WTC11 (cell line): ENCODE results near the gene MX2. TPM values are rescaled to one million over a fixed set of nuclear protein-coding genes. Genes with fewer than 3 reads are reported as not detected.

Experiments
- ATAC-seq: fragments of 200-7000 bp; cut with Tn5 transposase; 2 replicates; pipeline ENCODE4 v1.10.0; 2021; ENCODE audit warnings: mild to moderate bottlenecking, moderate library complexity
- CTCF ChIA-PET: fragments of 300-600 bp; sonication (Branson Sonifier 250); formaldehyde crosslinking; loops from one replicate; lab custom pipeline; 2021; ENCODE audit warnings: antibody characterized with exemption; lab: Charles Lee
- POLR2A ChIA-PET: fragments of 350-600 bp; sonication (Branson Sonifier 250); formaldehyde crosslinking; loops from one replicate; lab custom pipeline; 2021; ENCODE audit warnings: antibody characterized with exemption; lab: Charles Lee
- DNase-seq: peaks from one replicate; pipeline ENCODE4 v3.0.0; 2021; ENCODE audit warnings: low spot score
- H3K27ac Mint-ChIP-seq: 2 replicates; pipeline ENCODE4 v1.8.0; 2021; ENCODE audit warnings: mixed read lengths
- H3K27me3 Mint-ChIP-seq: 2 replicates; pipeline ENCODE4 v1.8.0; 2021; ENCODE audit warnings: low read depth, mild to moderate bottlenecking, moderate library complexity, mixed read lengths
- H3K36me3 Mint-ChIP-seq: 2 replicates; pipeline ENCODE4 v1.8.0; 2021; ENCODE audit warnings: mixed read lengths
- H3K4me1 Mint-ChIP-seq: 2 replicates; pipeline ENCODE4 v1.8.0; 2022; ENCODE audit warnings: mixed read lengths
- H3K4me3 Mint-ChIP-seq: 2 replicates; pipeline ENCODE4 v1.8.0; 2021; ENCODE audit warnings: mild to moderate bottlenecking, moderate library complexity, mixed read lengths
- H3K9me3 Mint-ChIP-seq: 2 replicates; pipeline ENCODE4 v1.8.0; 2021; ENCODE audit warnings: mixed read lengths
- NR2C2 ChIP-seq: sonication (generic); formaldehyde crosslinking; IDR thresholded peaks from 2 replicates; pipeline ENCODE4 v1.8.0; 2022; ENCODE audit warnings: mild to moderate bottlenecking, missing genetic modification reagents
- PRRX2 ChIP-seq: fragments of 250-450 bp; sonication (Bioruptor Pico); IDR thresholded peaks from 2 replicates; pipeline ENCODE4 v1.8.0; 2021; ENCODE audit warnings: mild to moderate bottlenecking
- SMAD4 ChIP-seq: sonication (generic); formaldehyde crosslinking; IDR thresholded peaks from 2 replicates; pipeline ENCODE4 v1.8.0; 2022; ENCODE audit warnings: mild to moderate bottlenecking, missing genetic modification reagents
- ZNF138 ChIP-seq: sonication (generic); formaldehyde crosslinking; conservative IDR thresholded peaks from 2 replicates; pipeline ENCODE4 v1.8.1; 2022; ENCODE audit warnings: mild to moderate bottlenecking, moderate library complexity, missing genetic modification reagents
- ZNF423 ChIP-seq: fragments of 250-450 bp; sonication (Bioruptor Pico); IDR thresholded peaks from 2 replicates; pipeline ENCODE4 v2.1.2; 2022; ENCODE audit warnings: mild to moderate bottlenecking, moderate library complexity
- total RNA-seq: library from RNA; stranded (reverse); gene quantifications from 3 replicates; pipeline ENCODE4 v1.2.3, GENCODE V29; 2021
- TF ChIP-seq, protein P1 (sequence below): fragments of 250-450 bp; sonication (Bioruptor Pico); IDR thresholded peaks from 2 replicates; pipeline ENCODE4 v1.9.0; 2021; ENCODE audit warnings: mild to moderate bottlenecking, borderline replicate concordance
- TF ChIP-seq, protein P2 (sequence below): sonication (generic); formaldehyde crosslinking; IDR thresholded peaks from 2 replicates; pipeline ENCODE4 v1.8.0; 2022; ENCODE audit warnings: mild to moderate bottlenecking, missing genetic modification reagents
- TF ChIP-seq, protein P3 (sequence below): sonication (generic); formaldehyde crosslinking; IDR thresholded peaks from 2 replicates; pipeline ENCODE4 v1.8.1; 2023; ENCODE audit warnings: mild to moderate bottlenecking, moderate library complexity, missing genetic modification reagents
- TF ChIP-seq, protein P4 (sequence below): fragments of 200-600 bp; IDR thresholded peaks from 2 replicates; pipeline ENCODE4 v1.8.0; 2022; ENCODE audit warnings: antibody characterized with exemption
- TF ChIP-seq, protein P5 (sequence below): sonication (generic); formaldehyde crosslinking; IDR thresholded peaks from 2 replicates; pipeline ENCODE4 v1.8.0; 2023; ENCODE audit warnings: mild to moderate bottlenecking, missing genetic modification reagents

Gene MX2
- total RNA-seq, 1 experiment from 2014 or later, result 2.6 TPM

DNA sequence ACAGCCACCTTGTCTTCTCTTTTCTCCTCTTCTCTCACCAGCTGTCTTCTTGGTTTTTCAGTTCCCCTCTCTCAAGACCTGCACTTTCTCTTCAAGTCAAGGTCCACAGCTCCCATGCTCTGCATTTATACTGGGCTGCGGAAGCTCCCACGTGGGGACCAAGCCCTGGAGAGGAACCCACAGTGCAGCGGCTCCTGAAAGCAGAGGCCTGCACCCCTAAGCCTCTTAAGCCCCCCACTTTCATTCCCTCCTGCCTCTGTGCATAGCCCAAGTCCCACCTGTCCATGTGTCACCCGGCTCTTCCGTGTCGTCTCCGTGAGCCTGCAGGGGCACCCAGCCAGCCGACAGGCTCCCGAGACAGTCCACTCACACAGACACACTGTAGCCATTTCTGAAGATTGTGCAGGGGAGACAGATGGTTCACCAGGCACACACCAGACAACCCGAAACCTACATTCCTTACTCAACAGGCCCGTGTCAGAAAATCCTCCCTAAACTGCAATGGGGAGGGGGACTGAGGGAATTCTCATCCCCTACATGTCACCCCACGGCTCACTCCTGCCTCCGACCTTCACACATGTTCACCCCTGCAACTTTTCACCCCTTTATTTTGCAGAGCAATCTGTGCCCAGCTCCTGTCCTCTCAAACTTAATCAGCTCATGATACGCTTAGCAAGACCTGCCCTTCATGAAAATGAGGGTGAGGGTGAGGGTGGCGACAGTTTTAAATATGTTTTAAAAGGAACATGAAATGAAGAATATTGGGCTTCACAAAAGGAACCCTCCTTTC is 6.3 kb downstream of the MX2 start (continued):
- TF ChIP-seq, protein P1, sequence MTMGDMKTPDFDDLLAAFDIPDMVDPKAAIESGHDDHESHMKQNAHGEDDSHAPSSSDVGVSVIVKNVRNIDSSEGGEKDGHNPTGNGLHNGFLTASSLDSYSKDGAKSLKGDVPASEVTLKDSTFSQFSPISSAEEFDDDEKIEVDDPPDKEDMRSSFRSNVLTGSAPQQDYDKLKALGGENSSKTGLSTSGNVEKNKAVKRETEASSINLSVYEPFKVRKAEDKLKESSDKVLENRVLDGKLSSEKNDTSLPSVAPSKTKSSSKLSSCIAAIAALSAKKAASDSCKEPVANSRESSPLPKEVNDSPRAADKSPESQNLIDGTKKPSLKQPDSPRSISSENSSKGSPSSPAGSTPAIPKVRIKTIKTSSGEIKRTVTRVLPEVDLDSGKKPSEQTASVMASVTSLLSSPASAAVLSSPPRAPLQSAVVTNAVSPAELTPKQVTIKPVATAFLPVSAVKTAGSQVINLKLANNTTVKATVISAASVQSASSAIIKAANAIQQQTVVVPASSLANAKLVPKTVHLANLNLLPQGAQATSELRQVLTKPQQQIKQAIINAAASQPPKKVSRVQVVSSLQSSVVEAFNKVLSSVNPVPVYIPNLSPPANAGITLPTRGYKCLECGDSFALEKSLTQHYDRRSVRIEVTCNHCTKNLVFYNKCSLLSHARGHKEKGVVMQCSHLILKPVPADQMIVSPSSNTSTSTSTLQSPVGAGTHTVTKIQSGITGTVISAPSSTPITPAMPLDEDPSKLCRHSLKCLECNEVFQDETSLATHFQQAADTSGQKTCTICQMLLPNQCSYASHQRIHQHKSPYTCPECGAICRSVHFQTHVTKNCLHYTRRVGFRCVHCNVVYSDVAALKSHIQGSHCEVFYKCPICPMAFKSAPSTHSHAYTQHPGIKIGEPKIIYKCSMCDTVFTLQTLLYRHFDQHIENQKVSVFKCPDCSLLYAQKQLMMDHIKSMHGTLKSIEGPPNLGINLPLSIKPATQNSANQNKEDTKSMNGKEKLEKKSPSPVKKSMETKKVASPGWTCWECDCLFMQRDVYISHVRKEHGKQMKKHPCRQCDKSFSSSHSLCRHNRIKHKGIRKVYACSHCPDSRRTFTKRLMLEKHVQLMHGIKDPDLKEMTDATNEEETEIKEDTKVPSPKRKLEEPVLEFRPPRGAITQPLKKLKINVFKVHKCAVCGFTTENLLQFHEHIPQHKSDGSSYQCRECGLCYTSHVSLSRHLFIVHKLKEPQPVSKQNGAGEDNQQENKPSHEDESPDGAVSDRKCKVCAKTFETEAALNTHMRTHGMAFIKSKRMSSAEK (CRISPR knock-in tag), result no peak
- no peak for TF ChIP-seq NR2C2 (CRISPR knock-in tag)
- TF ChIP-seq SMAD4 (CRISPR knock-in tag), result no peak
- TF ChIP-seq, all 79 proteins: peak for 0

DNA sequence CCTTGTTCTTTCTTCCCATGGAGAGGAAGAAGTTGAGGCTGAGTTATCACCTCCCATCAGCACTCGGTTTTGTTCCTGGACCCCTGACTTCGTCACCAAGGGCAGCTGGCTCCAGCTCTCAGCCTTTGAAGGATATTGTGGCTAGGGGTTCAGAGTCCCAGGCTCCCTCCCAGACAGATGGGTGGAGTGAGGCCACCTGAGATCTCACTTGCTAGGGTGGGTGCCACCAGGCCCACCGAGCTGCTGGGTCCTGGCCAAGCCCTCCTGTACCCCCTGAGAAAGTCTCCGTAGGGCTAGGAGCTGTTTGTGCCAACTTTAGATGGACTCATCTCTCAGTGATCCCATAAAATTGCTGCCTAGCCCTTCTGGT is 6.9 kb downstream of the MX2 start:
- POLR2A ChIA-PET, result interaction anchor here (0.9 kb wide), 1 partner anchor 84 kb away, joined by 3 read pairs; no protein-coding TSS in a partner anchor
- no peaks in the 10 kb centered on the region; the same call in 1 of the 2 replicates for H3K27me3 Mint-ChIP-seq

DNA sequence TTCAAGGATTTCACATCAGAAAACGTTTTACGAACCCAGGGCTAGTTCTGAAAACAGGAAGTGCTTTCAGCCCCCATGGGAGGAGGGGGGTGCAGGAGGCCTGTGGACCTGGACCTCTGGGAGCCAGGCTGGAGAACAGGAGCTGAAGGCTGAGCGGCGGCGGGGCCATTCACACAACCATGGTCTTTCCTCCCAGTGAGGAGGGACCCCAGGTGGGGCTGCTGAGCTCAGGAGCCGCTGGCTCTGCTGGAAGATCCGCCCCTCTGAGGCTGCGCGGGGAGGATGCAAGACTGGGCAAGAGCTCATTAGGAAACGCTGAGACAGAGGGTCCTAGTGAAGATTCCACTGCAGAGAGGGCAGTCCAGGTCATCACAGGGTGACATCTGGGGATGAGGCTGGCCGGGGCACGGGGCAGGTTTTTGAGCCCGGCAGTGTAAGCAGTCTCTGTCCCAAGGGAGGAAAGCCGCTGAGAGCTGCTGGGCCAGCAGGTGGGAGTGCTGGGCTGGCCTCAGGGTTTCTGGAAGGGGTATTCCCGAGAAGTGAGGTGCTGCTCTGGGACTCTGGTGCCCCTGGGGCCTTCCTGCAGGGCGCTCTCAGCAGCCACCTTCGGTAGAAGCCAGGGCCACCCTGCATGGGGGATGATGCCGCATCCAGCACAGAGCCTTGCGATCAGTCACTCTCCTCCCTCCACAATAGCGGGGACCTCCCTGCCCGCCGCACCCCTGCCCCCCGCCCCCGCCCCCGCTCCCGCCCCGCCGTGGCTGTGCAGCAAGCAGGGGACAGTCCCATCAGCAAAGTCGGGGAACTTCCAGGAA is 7.5 kb downstream of the MX2 start:
- H3K27ac Mint-ChIP-seq, result no peak overlapping the region
- H3K27me3 Mint-ChIP-seq, result no peaks in the 10 kb centered on the region; the same call in 1 of the 2 replicates
- H3K4me1 Mint-ChIP-seq, result peaks cover 12% of the 10 kb centered on the region
- H3K36me3 Mint-ChIP-seq, result no peaks in the 10 kb centered on the region
- peak; percentile 64 for DNase-seq
- TF ChIP-seq, protein P2, sequence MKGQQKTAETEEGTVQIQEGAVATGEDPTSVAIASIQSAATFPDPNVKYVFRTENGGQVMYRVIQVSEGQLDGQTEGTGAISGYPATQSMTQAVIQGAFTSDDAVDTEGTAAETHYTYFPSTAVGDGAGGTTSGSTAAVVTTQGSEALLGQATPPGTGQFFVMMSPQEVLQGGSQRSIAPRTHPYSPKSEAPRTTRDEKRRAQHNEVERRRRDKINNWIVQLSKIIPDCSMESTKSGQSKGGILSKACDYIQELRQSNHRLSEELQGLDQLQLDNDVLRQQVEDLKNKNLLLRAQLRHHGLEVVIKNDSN (CRISPR knock-in tag), result 0 out of 2 replicates have a peak, but pooled peaks have one; percentile 3
- TF ChIP-seq, protein P3, sequence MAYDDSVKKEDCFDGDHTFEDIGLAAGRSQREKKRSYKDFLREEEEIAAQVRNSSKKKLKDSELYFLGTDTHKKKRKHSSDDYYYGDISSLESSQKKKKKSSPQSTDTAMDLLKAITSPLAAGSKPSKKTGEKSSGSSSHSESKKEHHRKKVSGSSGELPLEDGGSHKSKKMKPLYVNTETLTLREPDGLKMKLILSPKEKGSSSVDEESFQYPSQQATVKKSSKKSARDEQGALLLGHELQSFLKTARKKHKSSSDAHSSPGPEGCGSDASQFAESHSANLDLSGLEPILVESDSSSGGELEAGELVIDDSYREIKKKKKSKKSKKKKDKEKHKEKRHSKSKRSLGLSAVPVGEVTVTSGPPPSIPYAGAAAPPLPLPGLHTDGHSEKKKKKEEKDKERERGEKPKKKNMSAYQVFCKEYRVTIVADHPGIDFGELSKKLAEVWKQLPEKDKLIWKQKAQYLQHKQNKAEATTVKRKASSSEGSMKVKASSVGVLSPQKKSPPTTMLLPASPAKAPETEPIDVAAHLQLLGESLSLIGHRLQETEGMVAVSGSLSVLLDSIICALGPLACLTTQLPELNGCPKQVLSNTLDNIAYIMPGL (CRISPR knock-in tag), result 0 out of 2 replicates have a peak, but pooled peaks have one; percentile 19
- TF ChIP-seq ZNF138 (CRISPR knock-in tag), result no peak
- TF ChIP-seq, protein P4, sequence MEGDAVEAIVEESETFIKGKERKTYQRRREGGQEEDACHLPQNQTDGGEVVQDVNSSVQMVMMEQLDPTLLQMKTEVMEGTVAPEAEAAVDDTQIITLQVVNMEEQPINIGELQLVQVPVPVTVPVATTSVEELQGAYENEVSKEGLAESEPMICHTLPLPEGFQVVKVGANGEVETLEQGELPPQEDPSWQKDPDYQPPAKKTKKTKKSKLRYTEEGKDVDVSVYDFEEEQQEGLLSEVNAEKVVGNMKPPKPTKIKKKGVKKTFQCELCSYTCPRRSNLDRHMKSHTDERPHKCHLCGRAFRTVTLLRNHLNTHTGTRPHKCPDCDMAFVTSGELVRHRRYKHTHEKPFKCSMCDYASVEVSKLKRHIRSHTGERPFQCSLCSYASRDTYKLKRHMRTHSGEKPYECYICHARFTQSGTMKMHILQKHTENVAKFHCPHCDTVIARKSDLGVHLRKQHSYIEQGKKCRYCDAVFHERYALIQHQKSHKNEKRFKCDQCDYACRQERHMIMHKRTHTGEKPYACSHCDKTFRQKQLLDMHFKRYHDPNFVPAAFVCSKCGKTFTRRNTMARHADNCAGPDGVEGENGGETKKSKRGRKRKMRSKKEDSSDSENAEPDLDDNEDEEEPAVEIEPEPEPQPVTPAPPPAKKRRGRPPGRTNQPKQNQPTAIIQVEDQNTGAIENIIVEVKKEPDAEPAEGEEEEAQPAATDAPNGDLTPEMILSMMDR, result no peak
- ChIA-PET POLR2A (interaction anchor here (0.9 kb wide), 1 partner anchor 83 kb away, joined by 3 read pairs; no protein-coding TSS in a partner anchor), CTCF (interaction anchor here (0.6 to 3.7 kb wide), 41 partner anchors 9 to 967 kb away, joined by 3 to 61 read pairs (median 4); partner anchors contain the start of genes FAM3B and MX1)
- H3K4me3 Mint-ChIP-seq, result peak overlapping the region; percentile 68
- peaks cover 6% of the 10 kb centered on the region; the same call in 1 of the 2 replicates for H3K9me3 Mint-ChIP-seq
- ATAC-seq, result peak; percentile 92

More for the DNA sequence above, 6.9 kb downstream of the MX2 start:
- Mint-ChIP-seq H3K9me3 (peaks cover 6% of the 10 kb centered on the region; the same call in 1 of the 2 replicates), H3K36me3 (no peaks in the 10 kb centered on the region), H3K27ac (no peak overlapping the region), H3K4me1 (peaks cover 12% of the 10 kb centered on the region), H3K4me3 (0 out of 2 replicates have a peak overlapping the region, but pooled peaks have one; percentile 68)
- ATAC-seq, result no peak
- DNase-seq, result no peak
- CTCF ChIA-PET, result interaction anchor here (0.6 to 3.7 kb wide), 34 partner anchors 9 to 246 kb away, joined by 3 to 61 read pairs (median 4); partner anchors contain the start of gene FAM3B
- TF ChIP-seq ZNF423 (CRISPR knock-in tag) (no peak), PRRX2 (no peak), NR2C2 (CRISPR knock-in tag) (no peak)
- TF ChIP-seq, protein P5, sequence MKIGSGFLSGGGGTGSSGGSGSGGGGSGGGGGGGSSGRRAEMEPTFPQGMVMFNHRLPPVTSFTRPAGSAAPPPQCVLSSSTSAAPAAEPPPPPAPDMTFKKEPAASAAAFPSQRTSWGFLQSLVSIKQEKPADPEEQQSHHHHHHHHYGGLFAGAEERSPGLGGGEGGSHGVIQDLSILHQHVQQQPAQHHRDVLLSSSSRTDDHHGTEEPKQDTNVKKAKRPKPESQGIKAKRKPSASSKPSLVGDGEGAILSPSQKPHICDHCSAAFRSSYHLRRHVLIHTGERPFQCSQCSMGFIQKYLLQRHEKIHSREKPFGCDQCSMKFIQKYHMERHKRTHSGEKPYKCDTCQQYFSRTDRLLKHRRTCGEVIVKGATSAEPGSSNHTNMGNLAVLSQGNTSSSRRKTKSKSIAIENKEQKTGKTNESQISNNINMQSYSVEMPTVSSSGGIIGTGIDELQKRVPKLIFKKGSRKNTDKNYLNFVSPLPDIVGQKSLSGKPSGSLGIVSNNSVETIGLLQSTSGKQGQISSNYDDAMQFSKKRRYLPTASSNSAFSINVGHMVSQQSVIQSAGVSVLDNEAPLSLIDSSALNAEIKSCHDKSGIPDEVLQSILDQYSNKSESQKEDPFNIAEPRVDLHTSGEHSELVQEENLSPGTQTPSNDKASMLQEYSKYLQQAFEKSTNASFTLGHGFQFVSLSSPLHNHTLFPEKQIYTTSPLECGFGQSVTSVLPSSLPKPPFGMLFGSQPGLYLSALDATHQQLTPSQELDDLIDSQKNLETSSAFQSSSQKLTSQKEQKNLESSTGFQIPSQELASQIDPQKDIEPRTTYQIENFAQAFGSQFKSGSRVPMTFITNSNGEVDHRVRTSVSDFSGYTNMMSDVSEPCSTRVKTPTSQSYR, result no peak
- TF ChIP-seq, protein P3 (CRISPR knock-in tag), result no peak
